OCI-LY7 (cell line): ENCODE data around the gene DSCAM.

ENCODE experiments used
- EZH2phosphoT487 ChIP-seq: fragments of 200-600 bp; sonication (generic); IDR thresholded peaks from 2 replicates; pipeline ENCODE4 v1.6.1; 2018; ENCODE audit warnings: low read depth, borderline replicate concordance, mild to moderate bottlenecking, mixed run types, antibody characterized with exemption, low read length, moderate library complexity, mixed read lengths
- TF ChIP-seq, protein P1 (sequence below): fragments of 200-600 bp; sonication (generic); conservative IDR thresholded peaks from 2 replicates; pipeline ENCODE4 v1.5.1; 2014; ENCODE audit warnings: mild to moderate bottlenecking, antibody characterized with exemption, low read length, moderate library complexity, mixed read lengths

DNA sequence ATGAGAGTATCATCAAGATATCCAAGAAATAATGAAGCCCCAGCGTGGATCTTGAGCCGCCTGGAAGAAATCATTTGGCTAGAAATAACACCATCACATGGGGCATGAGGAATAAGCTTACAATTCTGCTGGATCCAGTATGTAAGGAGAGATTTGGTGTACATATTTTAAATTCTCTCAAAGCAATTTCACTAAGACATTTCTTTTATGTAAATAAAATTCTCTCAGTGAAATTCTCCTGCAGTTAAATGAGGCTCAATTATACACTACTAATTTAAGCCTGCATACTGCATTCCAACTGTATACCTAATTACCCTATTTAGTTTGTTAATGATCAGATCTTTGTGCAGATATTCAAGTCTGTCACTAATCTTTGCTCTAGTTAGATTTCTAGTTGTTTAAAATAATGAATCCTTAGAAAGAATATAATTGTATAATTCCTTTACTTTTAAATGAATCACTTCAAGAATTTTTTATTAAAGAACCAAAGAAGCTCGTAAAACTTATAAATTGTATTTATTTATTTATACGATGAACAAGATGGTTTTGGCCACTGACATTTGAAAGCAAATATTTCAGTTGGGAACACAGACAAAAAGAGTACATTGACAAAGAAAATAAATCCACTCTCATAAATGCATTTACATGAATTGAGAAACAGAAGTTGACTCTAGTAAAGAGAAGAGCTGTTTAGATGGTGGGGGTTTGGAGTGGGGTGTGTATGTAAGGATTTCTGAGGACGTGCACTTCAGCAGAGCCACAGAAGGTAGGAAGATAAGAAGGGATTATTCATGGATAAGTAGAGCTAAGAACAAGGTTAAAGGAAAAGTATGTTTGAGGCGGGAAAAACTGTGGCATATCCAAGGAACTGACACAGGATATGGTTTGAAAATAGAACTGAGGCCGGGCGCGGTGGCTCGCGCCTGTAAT, 466.8 kb downstream of the DSCAM start:
- TF ChIP-seq, protein P1, sequence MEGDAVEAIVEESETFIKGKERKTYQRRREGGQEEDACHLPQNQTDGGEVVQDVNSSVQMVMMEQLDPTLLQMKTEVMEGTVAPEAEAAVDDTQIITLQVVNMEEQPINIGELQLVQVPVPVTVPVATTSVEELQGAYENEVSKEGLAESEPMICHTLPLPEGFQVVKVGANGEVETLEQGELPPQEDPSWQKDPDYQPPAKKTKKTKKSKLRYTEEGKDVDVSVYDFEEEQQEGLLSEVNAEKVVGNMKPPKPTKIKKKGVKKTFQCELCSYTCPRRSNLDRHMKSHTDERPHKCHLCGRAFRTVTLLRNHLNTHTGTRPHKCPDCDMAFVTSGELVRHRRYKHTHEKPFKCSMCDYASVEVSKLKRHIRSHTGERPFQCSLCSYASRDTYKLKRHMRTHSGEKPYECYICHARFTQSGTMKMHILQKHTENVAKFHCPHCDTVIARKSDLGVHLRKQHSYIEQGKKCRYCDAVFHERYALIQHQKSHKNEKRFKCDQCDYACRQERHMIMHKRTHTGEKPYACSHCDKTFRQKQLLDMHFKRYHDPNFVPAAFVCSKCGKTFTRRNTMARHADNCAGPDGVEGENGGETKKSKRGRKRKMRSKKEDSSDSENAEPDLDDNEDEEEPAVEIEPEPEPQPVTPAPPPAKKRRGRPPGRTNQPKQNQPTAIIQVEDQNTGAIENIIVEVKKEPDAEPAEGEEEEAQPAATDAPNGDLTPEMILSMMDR: no peak
- TF ChIP-seq EZH2phosphoT487: no peak
